Spleen (tissue), 11 donors: Measurements from ENCODE around the gene HOXD13. TPM values are rescaled to one million over a fixed set of nuclear protein-coding genes. Genes with fewer than 3 reads are reported as not detected.

Experiments used
- DNase-seq: peaks from one replicate; pipeline ENCODE4 v3.0.0-alpha.2; 2020
- H3K27ac ChIP-seq, 8 donors: fragments of 200-600 bp; sonication (generic) in 7 of 8; 1 replicate in 4 of 8; 2 replicates in 4 of 8; pipeline versions ENCODE4 v1.5.0 to v1.8.0; 2016 to 2021; ENCODE audit warnings: inconsistent platforms in 4 of 8, mild to moderate bottlenecking in 4 of 8, moderate library complexity in 1 of 8
- H3K27me3 ChIP-seq, 7 donors: fragments of 200-600 bp; sonication (generic) in 6 of 7; replicated peaks in 1 of 7; 1 replicate in 4 of 7; 2 replicates in 3 of 7; pipeline versions ENCODE4 v1.5.0 to v1.8.0; 2016 to 2021; ENCODE audit warnings: inconsistent platforms in 3 of 7, mild to moderate bottlenecking in 1 of 7
- H3K36me3 ChIP-seq, 6 donors: fragments of 200-600 bp; sonication (generic) in 5 of 6; 1 replicate in 4 of 6; 2 replicates in 2 of 6; pipeline versions ENCODE4 v1.5.0 to v1.8.0; 2016 to 2021; ENCODE audit warnings: inconsistent platforms in 2 of 6
- H3K4me1 ChIP-seq, 6 donors: fragments of 200-600 bp; sonication (generic) in 5 of 6; 1 replicate in 3 of 6; 2 replicates in 3 of 6; pipeline versions ENCODE4 v1.5.0 to v1.8.0; 2016 to 2021; ENCODE audit warnings: inconsistent platforms in 3 of 6
- H3K4me3 ChIP-seq, 8 donors: fragments of 200-600 bp; sonication (generic) in 7 of 8; 1 replicate in 4 of 8; 2 replicates in 4 of 8; pipeline versions ENCODE4 v1.5.0 to v1.8.0; 2016 to 2021; ENCODE audit warnings: inconsistent platforms in 4 of 8, mild to moderate bottlenecking in 4 of 8, moderate library complexity in 2 of 8
- H3K9me3 ChIP-seq, 8 donors: fragments of 200-600 bp; sonication (generic) in 7 of 8; 1 replicate in 4 of 8; 2 replicates in 4 of 8; pipeline versions ENCODE4 v1.5.0 to v1.8.0; 2016 to 2021; ENCODE audit warnings: inconsistent platforms in 4 of 8
- CTCF ChIP-seq, 11 experiments: fragments of 200-600 bp in 7 of 11; fragments of 450-650 bp in 4 of 11; sonication (generic) in 4 of 11; IDR thresholded peaks in 8 of 11; conservative IDR thresholded peaks in 3 of 11; 1 replicate in 7 of 11; 2 replicates in 4 of 11; pipeline versions ENCODE4 v1.4.0 to v1.8.0; 2016 to 2021; ENCODE audit warnings: antibody characterized with exemption in 11 of 11, inconsistent platforms in 4 of 11, mild to moderate bottlenecking in 1 of 11
- POLR2A ChIP-seq, 3 donors: fragments of 450-650 bp; IDR thresholded peaks; one replicate each; pipeline ENCODE4 v1.5.1; 2017; ENCODE audit warnings: antibody characterized with exemption in 3 of 3, mild to moderate bottlenecking in 1 of 3
- POLR2AphosphoS5 ChIP-seq, 3 donors: sonication (generic); formaldehyde crosslinking; IDR thresholded peaks; one replicate each; pipeline ENCODE4 v1.5.1; 2017; ENCODE audit warnings: antibody characterized with exemption in 3 of 3
- WGBS, 5 donors: extraction: QIAGEN DNeasy Blood & Tissue Kit in 3 of 5; methylation state at CpG; one replicate each; pipeline versions ENCODE4 v1.1.5 to v1.1.7; 2013 to 2018; 5-methylcytosine and 5-hydroxymethylcytosine counted together
- intact Hi-C: fragments of 100-400 bp; cut with DNase I; formaldehyde crosslinking; loops from one replicate; pipeline ENCODE4 v1.15.0; 2023; ENCODE audit warnings: low total_unique reads
- polyA plus RNA-seq, 3 donors: library from polyadenylated mRNA; stranded (reverse); fragments of 200-250 nt; gene quantifications; one replicate each; pipeline ENCODE4 v1.2.1, GENCODE V29; 2013
- total RNA-seq, 7 donors: library from RNA; depleted of rRNA in 3 of 7; stranded (reverse); fragments of >200 nt in 3 of 7; fragmentation: NEBNext Ultra II Directional in 4 of 7; extraction: Animal tissue kit (Norgen Biotek cat#: 25700) in 4 of 7; gene quantifications; one replicate each; pipeline versions ENCODE4 v1.1.0 to v1.2.1, GENCODE V29; 2016 to 2021
- donor health status: healthy with polysubstance abuse.
- donor health status: DM: no; HTN: no; CAD: no; lungs with moderate emphysema.
- donor health status: DM: no; HTN: no; CAD: no.
- donor health status: Bipolar disorder and iron deficiency.
- donor health status: healthy.
- donor health status: DM: no; HTN: no; CAD: no.
- donor health status: DM: yes; HTN: yes; CAD: no.

Gene HOXD13
- total and polyA plus RNA-seq, 10 donors, result not detected

- peaks cover 0 to 82% (median 51%) of the 10 kb centered on the region in 6 donors for H3K4me1 ChIP-seq
- H3K9me3 ChIP-seq, result no peaks in the 10 kb centered on the region
- intact Hi-C loops, result no loop called here
- peak overlapping the region in 1 of 8 donors; percentile 71 for H3K4me3 ChIP-seq
- no peaks in the 10 kb centered on the region for H3K36me3 ChIP-seq
- peaks cover 0 to 100% (median 96%) of the 10 kb centered on the region in 7 donors for H3K27me3 ChIP-seq
- peak overlapping the region in 5 of 8 donors; percentile 86 to 93 (median 87) for H3K27ac ChIP-seq
- no peak for DNase-seq
- no peak for TF ChIP-seq POLR2A (IDR thresholded peaks at IDR 0.05)
- TF ChIP-seq CTCF (IDR thresholded peaks at IDR 0.05 in 8 of 11, conservative IDR thresholded peaks at IDR 0.05 in 3 of 11), result no peak
- no peak for TF ChIP-seq POLR2AphosphoS5 (IDR thresholded peaks at IDR 0.05)
Observed at GRCh38 chr2:176133389-176133788, 40.9 kb downstream of the HOXD13 start.

GRCh38 chr2:176134035-176134434 lies 41.5 kb downstream of the HOXD13 start:
- DNase-seq, result no peak
- H3K9me3 ChIP-seq, result no peaks in the 10 kb centered on the region
- WGBS, 5 donors, result 51 to 60% (median 57%) methylated on average over 4 of the region's 4 CpGs
- H3K27me3 ChIP-seq, result peaks cover 0 to 100% (median 96%) of the 10 kb centered on the region in 7 donors
- H3K36me3 ChIP-seq, result no peaks in the 10 kb centered on the region
- TF ChIP-seq CTCF (IDR thresholded peaks at IDR 0.05 in 8 of 11, conservative IDR thresholded peaks at IDR 0.05 in 3 of 11) (no peak), POLR2A (IDR thresholded peaks at IDR 0.05) (no peak), POLR2AphosphoS5 (IDR thresholded peaks at IDR 0.05) (no peak)
- intact Hi-C loops, result no loop called here
- peaks cover 0 to 80% (median 45%) of the 10 kb centered on the region in 6 donors for H3K4me1 ChIP-seq
- peak overlapping the region in 5 of 8 donors; percentile 5 to 93 (median 87) for H3K27ac ChIP-seq
- H3K4me3 ChIP-seq, result no peak overlapping the region

GRCh38 chr2:176135035-176135440 lies 42.5 kb downstream of the HOXD13 start:
- Histone ChIP-seq H3K27me3 (peaks cover 0 to 100% (median 98%) of the 10 kb centered on the region in 7 donors), H3K4me1 (peaks cover 3 to 82% (median 47%) of the 10 kb centered on the region in 6 donors), H3K4me3 (no peak overlapping the region), H3K9me3 (no peaks in the 10 kb centered on the region), H3K36me3 (no peaks in the 10 kb centered on the region), H3K27ac (peak overlapping the region; percentile 30 to 93 (median 86))
- intact Hi-C loops, result no loop called here
- DNase-seq, result no peak
- TF ChIP-seq POLR2A (IDR thresholded peaks at IDR 0.05), result no peak
- TF ChIP-seq CTCF (IDR thresholded peaks at IDR 0.05 in 8 of 11, conservative IDR thresholded peaks at IDR 0.05 in 3 of 11), result no peak

GRCh38 chr2:176136374-176137251 lies 44.1 kb downstream of the HOXD13 start:
- Histone ChIP-seq H3K9me3 (no peaks in the 10 kb centered on the region), H3K4me3 (peak overlapping the region; percentile 12 to 67 (median 36)), H3K27me3 (peaks cover 0 to 100% (median 94%) of the 10 kb centered on the region in 7 donors), H3K27ac (peak overlapping the region; percentile 69 to 93 (median 86)), H3K4me1 (peaks cover 7 to 80% (median 50%) of the 10 kb centered on the region in 6 donors), H3K36me3 (no peaks in the 10 kb centered on the region)
- peak; percentile 75 for DNase-seq
- WGBS, 5 donors, result 2 to 7% (median 5%) methylated on average over 40 to 71 of the region's 71 CpGs
- no peak for TF ChIP-seq CTCF (IDR thresholded peaks at IDR 0.05 in 8 of 11, conservative IDR thresholded peaks at IDR 0.05 in 3 of 11)
- TF ChIP-seq POLR2A (IDR thresholded peaks at IDR 0.05), result no peak
- TF ChIP-seq POLR2AphosphoS5 (IDR thresholded peaks at IDR 0.05), result peak in 2 of 3 donors; percentile 25 to 49
- intact Hi-C loops, result no loop called here
